ENCODE results near the gene HOXB2.
"Not testable (repeated sequence)": the region's sequence is repeated elsewhere in the genome, so short reads cannot be mapped to it uniquely, and the experiment has no call there.

The HOXB2 gene

DNA sequence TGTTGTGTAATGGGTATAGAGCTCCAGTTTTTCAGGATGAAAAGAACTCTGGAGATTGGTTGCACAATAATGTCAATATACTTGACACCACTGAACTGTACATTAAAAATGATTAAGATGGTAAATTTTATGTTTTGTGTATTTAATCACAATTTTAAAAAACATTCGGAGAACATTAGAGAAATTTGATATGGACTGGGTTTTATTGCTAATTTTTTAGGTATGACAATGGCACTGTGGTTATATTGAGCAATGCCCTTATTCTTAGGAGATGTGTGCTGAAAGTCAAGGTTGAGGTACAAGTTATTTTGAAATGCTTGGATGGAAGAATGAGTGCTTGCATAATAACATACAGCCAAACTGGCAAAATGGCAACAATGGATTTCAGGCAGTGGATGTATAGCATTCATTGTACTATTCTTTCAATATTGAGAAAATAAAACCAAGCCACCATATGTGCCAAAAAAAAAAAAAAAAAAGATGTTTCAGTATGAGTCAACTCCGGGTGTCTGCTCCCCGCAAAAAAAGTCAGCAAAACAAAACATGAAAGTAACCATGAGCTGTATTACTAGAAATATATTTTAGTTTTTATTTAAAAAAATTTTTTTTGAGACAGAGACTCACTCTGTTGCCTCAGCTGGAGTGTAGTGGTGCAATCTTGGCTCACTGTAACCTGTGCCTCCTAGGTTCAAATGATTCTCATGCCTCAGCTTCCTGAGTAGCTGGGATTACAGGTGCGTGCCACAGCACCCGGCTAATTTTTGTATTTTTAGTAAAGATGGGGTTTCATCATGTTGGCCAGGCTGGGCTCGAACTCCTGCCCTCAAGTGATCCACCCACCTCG, 33.9 kb downstream of the HOXB2 start:
- Histone ChIP-seq H3K4me1 (ENCODE audit: control insufficient read depth, insufficient read depth, low read length) (peaks cover 17% of the 10 kb centered on the region), H3K9ac (ENCODE audit: low read depth, low read length) (no peak overlapping the region), H3K27me3 (ENCODE audit: control insufficient read depth, insufficient read depth, low read length) (peaks cover 15% of the 10 kb centered on the region), H3K36me3 (ENCODE audit: insufficient read depth, low read length) (no peaks in the 10 kb centered on the region), H3K4me2 (ENCODE audit: low read length) (no peak overlapping the region), H3K9me3 (replicated peaks; ENCODE audit: low read length) (no peaks in the 10 kb centered on the region), H3K4me3 (ENCODE audit: low read length) (no peak overlapping the region)

DNA sequence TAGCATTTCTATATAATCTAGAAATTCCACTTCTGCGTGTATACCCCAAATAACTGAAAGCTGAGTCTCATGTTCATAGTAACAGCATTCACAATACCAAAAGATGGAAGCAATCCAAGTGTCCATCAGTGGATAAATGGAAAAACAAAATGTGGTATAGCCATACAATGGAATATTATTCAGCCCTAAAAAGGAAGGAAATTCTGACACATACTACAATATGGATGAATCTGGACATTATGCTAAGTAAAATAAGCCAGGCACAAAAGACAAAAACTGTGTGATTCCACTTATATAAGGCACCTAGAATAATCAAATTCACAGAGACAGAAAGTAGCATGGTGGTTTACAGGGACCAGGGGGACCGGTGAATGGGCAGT, 34.5 kb downstream of the HOXB2 start:
- H3K36me3 ChIP-seq (ENCODE audit: insufficient read depth, low read length) = no peaks in the 10 kb centered on the region
- H3K4me1 ChIP-seq (ENCODE audit: control insufficient read depth, insufficient read depth, low read length) = peaks cover 23% of the 10 kb centered on the region
- peaks cover 15% of the 10 kb centered on the region for H3K27me3 ChIP-seq (ENCODE audit: control insufficient read depth, insufficient read depth, low read length)
- H3K9me3 ChIP-seq (replicated peaks; ENCODE audit: low read length) = no peaks in the 10 kb centered on the region
- no peak overlapping the region for H3K4me3 ChIP-seq (ENCODE audit: low read length)
- no peak overlapping the region for H3K4me2 ChIP-seq (ENCODE audit: low read length)
- H3K9ac ChIP-seq (ENCODE audit: low read depth, low read length) = no peak overlapping the region

DNA sequence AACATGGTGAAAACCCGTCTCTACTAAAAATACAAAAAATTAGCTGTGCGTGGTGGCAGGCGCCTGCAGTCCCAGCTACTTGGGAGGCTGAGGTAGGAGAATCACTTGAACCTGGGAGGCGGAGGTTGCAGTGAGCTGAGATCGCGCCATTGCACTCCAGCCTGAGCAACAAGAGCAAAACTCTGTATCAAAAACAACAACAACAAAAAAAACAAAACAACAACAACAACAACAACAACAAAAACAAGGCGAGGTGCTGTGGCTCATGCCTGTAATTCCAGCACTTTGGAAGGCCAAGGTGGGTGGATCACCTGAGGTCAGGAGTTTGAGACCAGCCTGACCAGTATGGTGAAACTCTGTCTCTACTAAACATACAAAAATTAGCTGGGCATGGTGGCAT, 35.2 kb downstream of the HOXB2 start:
- H3K27me3 ChIP-seq (ENCODE audit: control insufficient read depth, insufficient read depth, low read length) = peaks cover 15% of the 10 kb centered on the region
- H3K4me3 ChIP-seq (ENCODE audit: low read length); H3K9me3 ChIP-seq (replicated peaks; ENCODE audit: low read length); H3K9ac ChIP-seq (ENCODE audit: low read depth, low read length); H3K36me3 ChIP-seq (ENCODE audit: insufficient read depth, low read length); H3K4me2 ChIP-seq (ENCODE audit: low read length): not testable (repeated sequence)
- H3K4me1 ChIP-seq (ENCODE audit: control insufficient read depth, insufficient read depth, low read length) = peaks cover 24% of the 10 kb centered on the region

DNA sequence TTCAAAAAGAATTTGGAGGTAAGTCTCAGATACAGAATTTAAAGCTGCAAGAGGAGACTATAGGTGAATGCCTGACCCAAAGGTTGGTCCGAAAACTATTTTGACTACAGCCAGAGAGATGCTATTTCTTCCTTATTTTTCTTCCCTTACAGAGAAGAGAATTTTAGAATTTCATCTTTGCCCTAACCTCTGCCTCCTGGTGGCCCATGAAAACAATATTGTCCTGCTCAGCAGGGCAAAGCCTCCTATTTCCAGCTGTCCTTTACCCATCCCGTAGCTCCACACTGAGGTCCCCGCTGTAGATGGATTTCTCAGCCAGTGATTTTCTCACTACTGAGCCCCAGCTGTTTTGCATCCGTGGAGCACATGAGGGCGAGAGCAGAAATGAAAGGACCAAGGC, 38.7 kb downstream of the HOXB2 start:
- Histone ChIP-seq H3K9me3 (replicated peaks; ENCODE audit: low read length) (no peaks in the 10 kb centered on the region), H3K4me1 (ENCODE audit: control insufficient read depth, insufficient read depth, low read length) (peaks cover 17% of the 10 kb centered on the region), H3K36me3 (ENCODE audit: insufficient read depth, low read length) (no peaks in the 10 kb centered on the region), H3K4me2 (ENCODE audit: low read length) (no peak overlapping the region), H3K27me3 (ENCODE audit: control insufficient read depth, insufficient read depth, low read length) (no peaks in the 10 kb centered on the region), H3K4me3 (ENCODE audit: low read length) (no peak overlapping the region), H3K9ac (ENCODE audit: low read depth, low read length) (no peak overlapping the region)

DNA sequence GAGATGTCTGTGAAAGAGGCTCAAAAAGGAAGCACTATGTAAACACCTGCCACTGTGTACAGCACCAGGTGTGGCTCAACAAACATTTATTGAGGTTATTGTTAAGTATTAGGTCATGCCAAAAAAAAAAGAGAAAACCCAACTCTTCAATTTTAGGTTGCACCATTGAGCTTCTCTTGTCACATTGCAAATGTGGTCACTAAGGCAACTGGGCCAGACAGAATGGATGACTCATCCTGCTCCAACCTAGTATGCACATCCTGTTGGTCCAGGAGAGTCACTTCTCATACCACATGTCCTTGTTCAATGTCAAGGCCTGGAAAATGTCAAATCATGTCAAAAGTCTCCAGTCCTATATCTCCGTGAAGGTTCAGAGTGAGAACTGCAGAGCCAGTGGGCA, 39.1 kb downstream of the HOXB2 start:
- H3K36me3 ChIP-seq (ENCODE audit: insufficient read depth, low read length) = no peaks in the 10 kb centered on the region
- no peaks in the 10 kb centered on the region for H3K27me3 ChIP-seq (ENCODE audit: control insufficient read depth, insufficient read depth, low read length)

DNA sequence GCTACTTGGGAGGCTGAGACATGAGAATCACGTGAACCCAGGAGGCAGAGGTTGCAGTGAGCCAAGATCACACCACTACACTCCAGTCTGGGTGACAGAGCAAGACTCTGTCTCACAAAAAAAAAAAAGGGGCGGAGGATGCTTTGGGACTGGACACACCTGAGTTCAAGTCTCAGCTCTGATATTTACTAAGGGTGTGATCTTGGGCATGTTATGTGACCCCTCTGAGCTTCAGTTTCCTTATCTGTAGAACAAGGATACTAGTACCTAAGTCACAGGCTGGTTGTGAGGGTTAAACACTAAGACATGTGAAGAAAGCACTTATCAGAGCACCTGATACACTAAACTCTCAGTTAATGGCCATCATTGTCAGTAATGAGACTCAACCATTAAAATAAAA, 40.0 kb downstream of the HOXB2 start:
- Histone ChIP-seq H3K9me3 (replicated peaks; ENCODE audit: low read length) (no peaks in the 10 kb centered on the region), H3K36me3 (ENCODE audit: insufficient read depth, low read length) (no peaks in the 10 kb centered on the region), H3K4me3 (ENCODE audit: low read length) (no peak overlapping the region), H3K4me2 (ENCODE audit: low read length) (no peak overlapping the region), H3K4me1 (ENCODE audit: control insufficient read depth, insufficient read depth, low read length) (peaks cover 20% of the 10 kb centered on the region), H3K27me3 (ENCODE audit: control insufficient read depth, insufficient read depth, low read length) (no peaks in the 10 kb centered on the region), H3K9ac (ENCODE audit: low read depth, low read length) (no peak overlapping the region)

More for the DNA sequence above, 39.1 kb downstream of the HOXB2 start:
- no peak overlapping the region for H3K9ac ChIP-seq (ENCODE audit: low read depth, low read length)
- H3K4me3 ChIP-seq (ENCODE audit: low read length) = no peak overlapping the region
- H3K4me2 ChIP-seq (ENCODE audit: low read length) = no peak overlapping the region
- peaks cover 17% of the 10 kb centered on the region for H3K4me1 ChIP-seq (ENCODE audit: control insufficient read depth, insufficient read depth, low read length)
- no peaks in the 10 kb centered on the region for H3K9me3 ChIP-seq (replicated peaks; ENCODE audit: low read length)

DNA sequence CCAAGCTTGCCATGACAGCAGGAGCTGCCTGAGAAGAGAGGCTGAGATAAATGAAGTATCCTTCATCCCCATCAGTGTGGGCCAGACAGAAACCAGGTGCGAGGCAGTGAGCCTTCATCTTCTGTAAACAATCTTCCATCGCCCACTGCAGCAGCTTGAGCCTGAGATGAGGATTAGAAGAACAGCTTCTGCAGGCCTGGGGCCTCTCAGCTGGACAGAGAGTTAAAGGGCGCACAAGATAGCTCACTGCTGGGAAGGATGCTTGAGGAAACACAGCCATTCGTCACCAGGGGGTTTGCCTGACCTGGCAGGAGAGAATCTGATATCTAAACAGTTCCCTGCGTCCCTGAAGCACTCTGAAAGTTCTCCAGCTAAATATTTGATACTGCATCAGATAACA, 41.2 kb downstream of the HOXB2 start:
- peaks cover 31% of the 10 kb centered on the region for H3K4me1 ChIP-seq (ENCODE audit: control insufficient read depth, insufficient read depth, low read length)
- H3K4me2 ChIP-seq (ENCODE audit: low read length) = no peak overlapping the region
- H3K4me3 ChIP-seq (ENCODE audit: low read length) = no peak overlapping the region
- no peak overlapping the region for H3K9ac ChIP-seq (ENCODE audit: low read depth, low read length)
- no peaks in the 10 kb centered on the region for H3K36me3 ChIP-seq (ENCODE audit: insufficient read depth, low read length)
- no peaks in the 10 kb centered on the region for H3K27me3 ChIP-seq (ENCODE audit: control insufficient read depth, insufficient read depth, low read length)
- H3K9me3 ChIP-seq (replicated peaks; ENCODE audit: low read length) = no peaks in the 10 kb centered on the region

DNA sequence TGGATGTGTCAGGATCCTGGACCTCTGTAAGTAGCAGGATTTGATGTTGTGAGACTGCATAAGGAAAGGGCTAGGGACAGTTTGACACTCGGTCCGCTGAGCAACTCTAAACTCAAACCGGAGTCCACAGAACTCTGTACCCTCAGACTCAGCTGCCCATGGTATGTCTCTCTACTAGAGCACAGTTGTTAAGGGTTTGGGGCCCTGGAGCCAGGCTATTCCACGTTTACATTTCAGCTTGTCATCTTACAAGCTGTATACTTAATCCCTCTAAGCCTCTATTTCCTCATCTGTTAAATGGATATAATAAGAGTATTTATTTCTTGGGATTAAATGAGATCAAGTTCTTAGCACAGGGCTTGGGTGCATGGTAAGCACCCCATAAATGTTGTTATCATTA, 42.0 kb downstream of the HOXB2 start:
- Histone ChIP-seq H3K4me2 (ENCODE audit: low read length) (no peak overlapping the region), H3K9me3 (replicated peaks; ENCODE audit: low read length) (no peaks in the 10 kb centered on the region), H3K36me3 (ENCODE audit: insufficient read depth, low read length) (no peaks in the 10 kb centered on the region), H3K4me1 (ENCODE audit: control insufficient read depth, insufficient read depth, low read length) (peaks cover 40% of the 10 kb centered on the region), H3K9ac (ENCODE audit: low read depth, low read length) (no peak overlapping the region), H3K4me3 (ENCODE audit: low read length) (no peak overlapping the region), H3K27me3 (ENCODE audit: control insufficient read depth, insufficient read depth, low read length) (no peaks in the 10 kb centered on the region)

DNA sequence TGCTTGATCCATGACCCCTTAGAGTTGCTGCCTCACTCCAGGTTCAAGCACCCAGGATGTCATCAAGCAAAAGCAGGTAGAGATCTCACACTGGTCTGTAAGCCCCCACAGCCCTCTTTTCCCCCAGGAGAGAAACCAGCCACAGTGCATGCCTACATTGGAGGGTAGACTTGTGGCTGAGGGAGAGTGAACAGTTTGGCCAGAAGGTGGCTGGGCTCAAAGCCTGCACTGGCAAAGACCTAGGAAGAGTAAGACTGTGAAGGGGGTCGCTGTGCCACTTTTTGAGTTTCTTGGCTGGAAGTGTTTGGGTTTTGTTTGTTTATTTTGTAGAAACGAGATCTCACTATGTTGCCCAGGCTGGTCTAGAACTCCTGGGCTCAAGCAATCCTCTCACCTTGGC, 42.6 kb downstream of the HOXB2 start:
- H3K27me3 ChIP-seq (ENCODE audit: control insufficient read depth, insufficient read depth, low read length) = no peaks in the 10 kb centered on the region
- H3K9me3 ChIP-seq (replicated peaks; ENCODE audit: low read length) = no peaks in the 10 kb centered on the region
- H3K36me3 ChIP-seq (ENCODE audit: insufficient read depth, low read length) = no peaks in the 10 kb centered on the region
- no peak overlapping the region for H3K4me3 ChIP-seq (ENCODE audit: low read length)
- H3K4me1 ChIP-seq (ENCODE audit: control insufficient read depth, insufficient read depth, low read length) = peaks cover 46% of the 10 kb centered on the region
- no peak overlapping the region for H3K4me2 ChIP-seq (ENCODE audit: low read length)
- H3K9ac ChIP-seq (ENCODE audit: low read depth, low read length) = no peak overlapping the region

DNA sequence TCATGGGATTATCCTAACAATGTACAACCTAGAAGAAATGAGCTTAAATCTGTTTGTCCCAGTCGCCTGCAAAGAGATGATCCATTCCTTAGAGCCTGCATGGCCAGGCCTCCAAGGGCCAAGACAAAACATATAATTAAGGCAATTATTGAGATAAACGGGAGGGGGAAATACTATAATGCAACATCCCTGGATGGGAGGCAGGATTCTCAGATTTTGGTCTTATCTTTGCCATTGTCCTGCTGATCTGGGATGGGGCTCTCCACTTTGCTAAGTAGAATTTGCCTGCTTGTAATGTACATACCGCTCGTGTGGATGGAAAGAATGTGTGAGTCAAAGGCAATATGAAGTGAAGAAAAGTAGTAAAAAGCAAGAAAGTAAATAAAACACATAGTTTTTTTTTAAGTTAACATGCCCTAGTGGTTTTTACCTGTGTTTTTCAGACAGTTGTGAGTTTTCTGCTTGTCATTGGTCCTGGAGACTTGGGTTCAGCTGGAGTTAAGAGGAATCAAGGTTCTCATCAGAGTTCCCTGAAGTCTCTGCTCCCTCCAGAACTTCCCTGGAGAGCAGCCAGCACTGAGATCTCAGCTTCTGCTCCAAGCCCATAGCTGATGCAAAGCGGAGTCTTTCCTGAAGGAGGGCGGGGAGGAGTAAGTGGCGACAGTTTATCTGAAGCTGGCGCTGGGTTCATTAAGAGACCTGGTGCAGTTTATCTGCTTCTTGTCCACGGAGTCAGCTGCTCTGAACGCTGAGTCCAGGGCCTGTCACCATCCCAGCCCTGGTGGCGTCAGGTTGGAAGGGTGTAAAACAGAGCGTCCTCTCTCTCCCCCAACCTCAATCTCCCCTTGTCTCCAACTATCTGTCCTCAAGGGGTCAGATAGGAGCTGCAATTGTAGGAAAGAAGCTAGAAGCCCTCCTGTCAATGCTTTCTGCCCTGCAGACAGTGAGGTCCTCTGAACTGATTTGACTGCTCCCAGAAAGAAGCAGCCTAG, 44.2 kb downstream of the HOXB2 start:
- Histone ChIP-seq H3K9ac (ENCODE audit: low read depth, low read length) (no peak overlapping the region), H3K27me3 (ENCODE audit: control insufficient read depth, insufficient read depth, low read length) (no peaks in the 10 kb centered on the region), H3K4me1 (ENCODE audit: control insufficient read depth, insufficient read depth, low read length) (peaks cover 41% of the 10 kb centered on the region), H3K4me3 (ENCODE audit: low read length) (no peak overlapping the region), H3K9me3 (replicated peaks; ENCODE audit: low read length) (no peaks in the 10 kb centered on the region), H3K36me3 (ENCODE audit: insufficient read depth, low read length) (no peaks in the 10 kb centered on the region), H3K4me2 (ENCODE audit: low read length) (no peak overlapping the region)

DNA sequence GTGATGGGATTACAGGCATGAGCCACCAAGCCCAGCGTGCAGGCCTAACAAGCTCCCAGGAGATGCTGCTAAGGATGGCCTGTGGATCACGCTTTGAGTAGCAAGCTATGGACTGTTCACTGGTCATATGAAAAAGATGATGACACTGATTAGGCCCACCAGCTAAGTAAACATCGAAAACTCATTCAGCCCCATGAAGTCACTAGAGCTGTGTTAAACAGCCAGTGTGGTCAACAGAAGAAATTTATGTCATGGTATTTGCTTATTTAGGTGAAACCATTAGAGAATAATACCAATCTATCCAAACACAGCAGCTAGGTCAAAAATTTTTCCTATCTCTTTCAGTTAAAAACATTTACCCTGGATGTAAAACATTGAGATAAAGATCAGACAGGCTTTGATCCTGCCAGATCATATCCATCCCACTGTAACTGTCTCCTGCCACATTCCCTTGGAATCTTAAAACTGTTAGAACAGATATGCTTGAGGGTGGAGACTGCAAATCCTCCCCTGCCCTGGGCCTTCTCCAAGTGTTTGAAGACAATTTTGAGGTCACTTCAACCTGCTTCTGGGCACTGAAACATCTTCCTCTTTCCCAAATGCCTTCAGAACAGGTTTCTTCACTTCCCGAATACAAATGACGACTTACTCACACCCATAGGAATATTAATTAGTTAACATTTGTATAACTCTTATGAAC, 45.0 kb downstream of the HOXB2 start:
- Histone ChIP-seq H3K27me3 (ENCODE audit: control insufficient read depth, insufficient read depth, low read length) (no peaks in the 10 kb centered on the region), H3K4me1 (ENCODE audit: control insufficient read depth, insufficient read depth, low read length) (peaks cover 36% of the 10 kb centered on the region), H3K4me2 (ENCODE audit: low read length) (no peak overlapping the region), H3K9ac (ENCODE audit: low read depth, low read length) (no peak overlapping the region), H3K36me3 (ENCODE audit: insufficient read depth, low read length) (no peaks in the 10 kb centered on the region), H3K4me3 (ENCODE audit: low read length) (no peak overlapping the region), H3K9me3 (replicated peaks; ENCODE audit: low read length) (no peaks in the 10 kb centered on the region)

All from skeletal muscle satellite cell (primary cell).